Measurements from ENCODE around the gene TRAPPC13. TPM values are rescaled to one million over a fixed set of nuclear protein-coding genes. Genes with fewer than 3 reads are reported as not detected.
"Not testable (repeated sequence)": the region's sequence is repeated elsewhere in the genome, so short reads cannot be mapped to it uniquely, and the experiment has no call there.

The TRAPPC13 gene
- total and polyA plus RNA-seq, 10 donors, result 14.1 to 35.7 (median 19.4) TPM

GRCh38 chr5:65674749-65675148, 49.9 kb downstream of the TRAPPC13 start:
- no peak for DNase-seq
- H3K36me3 ChIP-seq, result peaks cover 0 to 83% (median 27%) of the 10 kb centered on the region in 6 donors
- no peak overlapping the region for H3K4me3 ChIP-seq
- intact Hi-C loops (cut with DNase I; ENCODE audit: low total_unique reads), result no loop called here
- no peaks in the 10 kb centered on the region for H3K27me3 ChIP-seq (replicated peaks in 1 of 7)
- TF ChIP-seq POLR2A (IDR thresholded peaks at IDR 0.05) (no peak), CTCF (IDR thresholded peaks at IDR 0.05 in 8 of 11, conservative IDR thresholded peaks at IDR 0.05 in 3 of 11) (no peak), POLR2AphosphoS5 (IDR thresholded peaks at IDR 0.05) (no peak)
- H3K4me1 ChIP-seq, result peaks cover 0 to 11% (median 0%) of the 10 kb centered on the region in 6 donors
- no peak overlapping the region for H3K27ac ChIP-seq
- no peaks in the 10 kb centered on the region for H3K9me3 ChIP-seq

DNA sequence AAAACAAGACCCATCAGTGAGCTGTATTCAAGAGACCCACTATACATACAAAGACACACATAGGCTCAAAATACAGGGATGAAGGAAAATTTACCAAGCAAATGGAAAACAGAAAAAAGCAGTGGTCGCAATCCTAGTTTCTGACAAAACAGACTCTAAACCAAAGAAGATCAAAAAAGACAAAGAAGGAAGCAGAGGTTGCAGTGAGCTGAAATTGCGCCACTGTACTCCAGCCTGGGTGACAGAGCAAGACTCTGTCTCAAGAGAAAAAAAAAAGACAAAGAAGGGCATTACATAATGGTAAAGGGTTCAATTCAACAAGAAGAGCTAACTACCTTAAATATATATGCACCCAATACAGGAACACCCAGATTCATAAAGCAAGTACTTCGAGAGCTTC, 51.2 kb downstream of the TRAPPC13 start:
- H3K9me3 ChIP-seq; H3K27me3 ChIP-seq (replicated peaks in 1 of 7); intact Hi-C loops (cut with DNase I; ENCODE audit: low total_unique reads); H3K4me3 ChIP-seq; DNase-seq: not testable (repeated sequence)
- Histone ChIP-seq H3K27ac (peak overlapping the region in 4 of 8 donors; percentile 9 to 64 (median 29)), H3K4me1 (peaks cover 0 to 11% (median 0%) of the 10 kb centered on the region in 6 donors), H3K36me3 (peaks cover 0 to 83% (median 28%) of the 10 kb centered on the region in 6 donors)
- 47 to 79% (median 72%) methylated on average over 3 of the region's 3 CpGs for WGBS, 5 donors

GRCh38 chr5:65682148-65682547, 57.3 kb downstream of the TRAPPC13 start:
- Histone ChIP-seq H3K36me3 (peaks cover 0 to 82% (median 42%) of the 10 kb centered on the region in 6 donors), H3K27me3 (replicated peaks in 1 of 7) (no peaks in the 10 kb centered on the region), H3K4me1 (no peaks in the 10 kb centered on the region), H3K4me3 (no peak overlapping the region), H3K27ac (no peak overlapping the region), H3K9me3 (no peaks in the 10 kb centered on the region)
- TF ChIP-seq CTCF (IDR thresholded peaks at IDR 0.05 in 8 of 11, conservative IDR thresholded peaks at IDR 0.05 in 3 of 11) (no peak), POLR2AphosphoS5 (IDR thresholded peaks at IDR 0.05) (no peak), POLR2A (IDR thresholded peaks at IDR 0.05) (no peak)
- WGBS, 5 donors, result 90 to 96% (median 92%) methylated on average over 3 of the region's 3 CpGs
- no peak for DNase-seq
- intact Hi-C loops (cut with DNase I; ENCODE audit: low total_unique reads), result no loop called here

DNA sequence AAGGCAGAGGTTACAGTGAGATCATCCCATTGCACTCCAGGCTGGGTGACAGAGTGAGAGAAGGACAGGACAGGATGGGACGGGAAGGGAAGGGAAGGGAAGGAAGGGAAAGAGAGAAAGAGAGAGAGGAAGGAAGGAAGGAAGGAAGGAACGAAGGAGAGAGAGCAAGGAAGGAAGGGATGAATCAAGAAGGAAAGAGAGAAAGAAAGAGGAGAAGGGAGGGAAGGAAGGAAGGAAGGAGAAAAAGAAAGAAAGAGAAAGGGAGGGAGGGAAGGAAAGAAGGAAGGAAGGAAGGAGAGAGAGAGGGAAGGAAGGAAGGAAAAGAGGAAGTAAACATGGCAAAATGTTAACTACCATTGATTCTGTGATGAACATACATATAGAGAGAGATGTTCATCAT, 68.3 kb downstream of the TRAPPC13 start:
- Histone ChIP-seq H3K27ac (no peak overlapping the region), H3K27me3 (replicated peaks in 1 of 7) (no peaks in the 10 kb centered on the region), H3K4me1 (peaks cover 0 to 3% (median 0%) of the 10 kb centered on the region in 6 donors), H3K4me3 (no peak overlapping the region), H3K9me3 (no peaks in the 10 kb centered on the region), H3K36me3 (peaks cover 0 to 80% (median 7%) of the 10 kb centered on the region in 6 donors)
- DNase-seq, result no peak
- intact Hi-C loops (cut with DNase I; ENCODE audit: low total_unique reads), result no loop called here
- 79 to 91% (median 87%) methylated on average over 2 of the region's 2 CpGs for WGBS, 5 donors
- TF ChIP-seq POLR2AphosphoS5 (IDR thresholded peaks at IDR 0.05) (no peak), CTCF (IDR thresholded peaks at IDR 0.05 in 8 of 11, conservative IDR thresholded peaks at IDR 0.05 in 3 of 11) (peak in 1 of 11 experiments; percentile 18), POLR2A (IDR thresholded peaks at IDR 0.05) (no peak)

Measured in spleen (tissue), 11 donors.